ENCODE data around the gene P2RY8. TPM values are rescaled to one million over a fixed set of nuclear protein-coding genes. Genes with fewer than 3 reads are reported as not detected.
A peak's percentile ranks its signal among the peaks of the same experiment; 100 is the strongest.

P2RY8 gene
- total RNA-seq, 1 experiment from 2014 or later = 0.37 TPM

- POLR2A ChIA-PET = no interaction called here
- H3K27ac Mint-ChIP-seq = no peak overlapping the region
- H3K4me1 Mint-ChIP-seq = no peaks in the 10 kb centered on the region
- no peaks in the 10 kb centered on the region for H3K27me3 Mint-ChIP-seq (ENCODE audit: low read depth)
- no peak overlapping the region for H3K4me3 Mint-ChIP-seq
- H3K9me3 Mint-ChIP-seq = peaks cover 32% of the 10 kb centered on the region
- DNase-seq (ENCODE audit: low spot score) = peak; percentile 6
- ATAC-seq = no peak
- peaks cover 64% of the 10 kb centered on the region for H3K36me3 Mint-ChIP-seq
- TF ChIP-seq ZNF219 (CRISPR knock-in tag; IDR thresholded peaks at IDR 0.05; ENCODE audit: borderline replicate concordance) (no peak), RORB (CRISPR knock-in tag; IDR thresholded peaks at IDR 0.05) (no peak), CREB1 (CRISPR knock-in tag; IDR thresholded peaks at IDR 0.05) (no peak), TEAD4 (CRISPR knock-in tag; IDR thresholded peaks at IDR 0.05) (no peak)
- TF ChIP-seq, protein P1, sequence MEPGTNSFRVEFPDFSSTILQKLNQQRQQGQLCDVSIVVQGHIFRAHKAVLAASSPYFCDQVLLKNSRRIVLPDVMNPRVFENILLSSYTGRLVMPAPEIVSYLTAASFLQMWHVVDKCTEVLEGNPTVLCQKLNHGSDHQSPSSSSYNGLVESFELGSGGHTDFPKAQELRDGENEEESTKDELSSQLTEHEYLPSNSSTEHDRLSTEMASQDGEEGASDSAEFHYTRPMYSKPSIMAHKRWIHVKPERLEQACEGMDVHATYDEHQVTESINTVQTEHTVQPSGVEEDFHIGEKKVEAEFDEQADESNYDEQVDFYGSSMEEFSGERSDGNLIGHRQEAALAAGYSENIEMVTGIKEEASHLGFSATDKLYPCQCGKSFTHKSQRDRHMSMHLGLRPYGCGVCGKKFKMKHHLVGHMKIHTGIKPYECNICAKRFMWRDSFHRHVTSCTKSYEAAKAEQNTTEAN (CRISPR knock-in tag; IDR thresholded peaks at IDR 0.05) = no peak
- CTCF ChIA-PET = no interaction called here
Measured at GRCh38 chrX:1440506-1440905, 96.5 kb downstream of the P2RY8 start.

DNA sequence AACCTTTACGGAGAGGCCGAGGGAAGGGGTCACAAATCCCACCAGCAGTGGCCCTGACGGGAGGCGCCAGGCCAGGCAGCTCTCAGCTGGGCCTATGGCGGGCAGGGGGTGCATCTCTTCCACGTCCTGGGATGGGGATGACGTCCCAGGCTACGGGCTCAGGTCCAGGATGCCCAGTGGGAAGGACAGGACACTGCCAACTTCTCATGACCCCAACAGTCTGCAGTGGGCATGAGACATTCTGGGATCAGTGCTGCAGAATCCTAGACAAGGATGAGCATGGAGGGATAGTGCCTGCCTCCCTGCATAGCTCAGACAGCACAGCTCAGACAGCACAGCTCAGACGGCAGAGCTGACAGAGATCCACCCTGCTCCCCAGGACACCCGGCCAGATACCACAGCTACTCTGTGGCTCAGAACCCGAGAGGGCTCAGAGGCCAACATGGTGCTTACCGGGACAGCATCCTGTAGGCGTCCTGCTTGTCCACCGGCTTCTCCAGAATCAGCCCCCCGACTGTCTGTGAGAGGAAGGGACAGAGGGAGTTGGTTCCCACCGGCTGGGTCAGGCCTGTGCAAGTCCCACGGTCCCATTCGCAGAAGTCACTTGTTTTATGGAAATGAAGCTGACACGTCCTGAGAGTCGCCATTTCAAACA lies 101.6 kb downstream of the P2RY8 start:
- H3K27ac Mint-ChIP-seq = no peak overlapping the region
- H3K4me1 Mint-ChIP-seq = no peaks in the 10 kb centered on the region; the same call in 1 of the 2 replicates
- ATAC-seq (no peak), DNase-seq (ENCODE audit: low spot score) (peak; percentile 7)
- no peak overlapping the region for H3K4me3 Mint-ChIP-seq
- ChIA-PET POLR2A (no interaction called here), CTCF (no interaction called here)
- H3K9me3 Mint-ChIP-seq = peaks cover 9% of the 10 kb centered on the region; the same call in 1 of the 2 replicates
- H3K27me3 Mint-ChIP-seq (ENCODE audit: low read depth) = no peaks in the 10 kb centered on the region
- peaks cover 44% of the 10 kb centered on the region for H3K36me3 Mint-ChIP-seq
- TF ChIP-seq ESRRA (CRISPR knock-in tag; IDR thresholded peaks at IDR 0.05; ENCODE audit: borderline replicate concordance) = no peak
- no peak for TF ChIP-seq MXD4 (CRISPR knock-in tag; IDR thresholded peaks at IDR 0.05; ENCODE audit: borderline replicate concordance)
- TF ChIP-seq OVOL2 (CRISPR knock-in tag; IDR thresholded peaks at IDR 0.05; ENCODE audit: borderline replicate concordance) = no peak
- TF ChIP-seq MAX (CRISPR knock-in tag; IDR thresholded peaks at IDR 0.05) = no peak
- TF ChIP-seq, protein P2, sequence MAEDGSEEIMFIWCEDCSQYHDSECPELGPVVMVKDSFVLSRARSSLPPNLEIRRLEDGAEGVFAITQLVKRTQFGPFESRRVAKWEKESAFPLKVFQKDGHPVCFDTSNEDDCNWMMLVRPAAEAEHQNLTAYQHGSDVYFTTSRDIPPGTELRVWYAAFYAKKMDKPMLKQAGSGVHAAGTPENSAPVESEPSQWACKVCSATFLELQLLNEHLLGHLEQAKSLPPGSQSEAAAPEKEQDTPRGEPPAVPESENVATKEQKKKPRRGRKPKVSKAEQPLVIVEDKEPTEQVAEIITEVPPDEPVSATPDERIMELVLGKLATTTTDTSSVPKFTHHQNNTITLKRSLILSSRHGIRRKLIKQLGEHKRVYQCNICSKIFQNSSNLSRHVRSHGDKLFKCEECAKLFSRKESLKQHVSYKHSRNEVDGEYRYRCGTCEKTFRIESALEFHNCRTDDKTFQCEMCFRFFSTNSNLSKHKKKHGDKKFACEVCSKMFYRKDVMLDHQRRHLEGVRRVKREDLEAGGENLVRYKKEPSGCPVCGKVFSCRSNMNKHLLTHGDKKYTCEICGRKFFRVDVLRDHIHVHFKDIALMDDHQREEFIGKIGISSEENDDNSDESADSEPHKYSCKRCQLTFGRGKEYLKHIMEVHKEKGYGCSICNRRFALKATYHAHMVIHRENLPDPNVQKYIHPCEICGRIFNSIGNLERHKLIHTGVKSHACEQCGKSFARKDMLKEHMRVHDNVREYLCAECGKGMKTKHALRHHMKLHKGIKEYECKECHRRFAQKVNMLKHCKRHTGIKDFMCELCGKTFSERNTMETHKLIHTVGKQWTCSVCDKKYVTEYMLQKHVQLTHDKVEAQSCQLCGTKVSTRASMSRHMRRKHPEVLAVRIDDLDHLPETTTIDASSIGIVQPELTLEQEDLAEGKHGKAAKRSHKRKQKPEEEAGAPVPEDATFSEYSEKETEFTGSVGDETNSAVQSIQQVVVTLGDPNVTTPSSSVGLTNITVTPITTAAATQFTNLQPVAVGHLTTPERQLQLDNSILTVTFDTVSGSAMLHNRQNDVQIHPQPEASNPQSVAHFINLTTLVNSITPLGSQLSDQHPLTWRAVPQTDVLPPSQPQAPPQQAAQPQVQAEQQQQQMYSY (CRISPR knock-in tag; IDR thresholded peaks at IDR 0.05) = no peak
- TF ChIP-seq CBFB (CRISPR knock-in tag; IDR thresholded peaks at IDR 0.05; ENCODE audit: low read depth) = no peak
- TF ChIP-seq RORB (CRISPR knock-in tag; IDR thresholded peaks at IDR 0.05) = no peak
- no peak for TF ChIP-seq NR2C2 (CRISPR knock-in tag; IDR thresholded peaks at IDR 0.05)
- TF ChIP-seq JUN (CRISPR knock-in tag; IDR thresholded peaks at IDR 0.05) = no peak
- TF ChIP-seq IRF1 (CRISPR knock-in tag; IDR thresholded peaks at IDR 0.05) = no peak
- TF ChIP-seq, protein P3, sequence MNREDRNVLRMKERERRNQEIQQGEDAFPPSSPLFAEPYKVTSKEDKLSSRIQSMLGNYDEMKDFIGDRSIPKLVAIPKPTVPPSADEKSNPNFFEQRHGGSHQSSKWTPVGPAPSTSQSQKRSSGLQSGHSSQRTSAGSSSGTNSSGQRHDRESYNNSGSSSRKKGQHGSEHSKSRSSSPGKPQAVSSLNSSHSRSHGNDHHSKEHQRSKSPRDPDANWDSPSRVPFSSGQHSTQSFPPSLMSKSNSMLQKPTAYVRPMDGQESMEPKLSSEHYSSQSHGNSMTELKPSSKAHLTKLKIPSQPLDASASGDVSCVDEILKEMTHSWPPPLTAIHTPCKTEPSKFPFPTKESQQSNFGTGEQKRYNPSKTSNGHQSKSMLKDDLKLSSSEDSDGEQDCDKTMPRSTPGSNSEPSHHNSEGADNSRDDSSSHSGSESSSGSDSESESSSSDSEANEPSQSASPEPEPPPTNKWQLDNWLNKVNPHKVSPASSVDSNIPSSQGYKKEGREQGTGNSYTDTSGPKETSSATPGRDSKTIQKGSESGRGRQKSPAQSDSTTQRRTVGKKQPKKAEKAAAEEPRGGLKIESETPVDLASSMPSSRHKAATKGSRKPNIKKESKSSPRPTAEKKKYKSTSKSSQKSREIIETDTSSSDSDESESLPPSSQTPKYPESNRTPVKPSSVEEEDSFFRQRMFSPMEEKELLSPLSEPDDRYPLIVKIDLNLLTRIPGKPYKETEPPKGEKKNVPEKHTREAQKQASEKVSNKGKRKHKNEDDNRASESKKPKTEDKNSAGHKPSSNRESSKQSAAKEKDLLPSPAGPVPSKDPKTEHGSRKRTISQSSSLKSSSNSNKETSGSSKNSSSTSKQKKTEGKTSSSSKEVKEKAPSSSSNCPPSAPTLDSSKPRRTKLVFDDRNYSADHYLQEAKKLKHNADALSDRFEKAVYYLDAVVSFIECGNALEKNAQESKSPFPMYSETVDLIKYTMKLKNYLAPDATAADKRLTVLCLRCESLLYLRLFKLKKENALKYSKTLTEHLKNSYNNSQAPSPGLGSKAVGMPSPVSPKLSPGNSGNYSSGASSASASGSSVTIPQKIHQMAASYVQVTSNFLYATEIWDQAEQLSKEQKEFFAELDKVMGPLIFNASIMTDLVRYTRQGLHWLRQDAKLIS (CRISPR knock-in tag; IDR thresholded peaks at IDR 0.05; ENCODE audit: borderline replicate concordance) = no peak
- TF ChIP-seq, protein P4, sequence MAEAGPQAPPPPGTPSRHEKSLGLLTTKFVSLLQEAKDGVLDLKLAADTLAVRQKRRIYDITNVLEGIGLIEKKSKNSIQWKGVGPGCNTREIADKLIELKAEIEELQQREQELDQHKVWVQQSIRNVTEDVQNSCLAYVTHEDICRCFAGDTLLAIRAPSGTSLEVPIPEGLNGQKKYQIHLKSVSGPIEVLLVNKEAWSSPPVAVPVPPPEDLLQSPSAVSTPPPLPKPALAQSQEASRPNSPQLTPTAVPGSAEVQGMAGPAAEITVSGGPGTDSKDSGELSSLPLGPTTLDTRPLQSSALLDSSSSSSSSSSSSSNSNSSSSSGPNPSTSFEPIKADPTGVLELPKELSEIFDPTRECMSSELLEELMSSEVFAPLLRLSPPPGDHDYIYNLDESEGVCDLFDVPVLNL (CRISPR knock-in tag; IDR thresholded peaks at IDR 0.05; ENCODE audit: borderline replicate concordance, low read depth) = no peak
- no peak for TF ChIP-seq ZBTB21 (CRISPR knock-in tag; IDR thresholded peaks at IDR 0.05; ENCODE audit: borderline replicate concordance)
- no peak for TF ChIP-seq ZNF416 (CRISPR knock-in tag; IDR thresholded peaks at IDR 0.05)
- TF ChIP-seq PREB (CRISPR knock-in tag; IDR thresholded peaks at IDR 0.05; ENCODE audit: borderline replicate concordance) = no peak
- TF ChIP-seq GRHL2 (CRISPR knock-in tag; IDR thresholded peaks at IDR 0.05; ENCODE audit: insufficient replicate concordance, severe bottlenecking) = no peak
- TF ChIP-seq, protein P5, sequence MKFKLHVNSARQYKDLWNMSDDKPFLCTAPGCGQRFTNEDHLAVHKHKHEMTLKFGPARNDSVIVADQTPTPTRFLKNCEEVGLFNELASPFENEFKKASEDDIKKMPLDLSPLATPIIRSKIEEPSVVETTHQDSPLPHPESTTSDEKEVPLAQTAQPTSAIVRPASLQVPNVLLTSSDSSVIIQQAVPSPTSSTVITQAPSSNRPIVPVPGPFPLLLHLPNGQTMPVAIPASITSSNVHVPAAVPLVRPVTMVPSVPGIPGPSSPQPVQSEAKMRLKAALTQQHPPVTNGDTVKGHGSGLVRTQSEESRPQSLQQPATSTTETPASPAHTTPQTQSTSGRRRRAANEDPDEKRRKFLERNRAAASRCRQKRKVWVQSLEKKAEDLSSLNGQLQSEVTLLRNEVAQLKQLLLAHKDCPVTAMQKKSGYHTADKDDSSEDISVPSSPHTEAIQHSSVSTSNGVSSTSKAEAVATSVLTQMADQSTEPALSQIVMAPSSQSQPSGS (CRISPR knock-in tag; IDR thresholded peaks at IDR 0.05; ENCODE audit: borderline replicate concordance, low read depth) = no peak
